Activated CD8-positive, alpha-beta T cell treated with anti-CD3 and anti-CD28 coated beads for 36 hours (primary cell): ENCODE measurements around the gene AHCYL2. TPM values are rescaled to one million over a fixed set of nuclear protein-coding genes. Genes with fewer than 3 reads are reported as not detected.
A peak's percentile ranks its signal among the peaks of the same experiment; 100 is the strongest.

Source experiments
- ATAC-seq: fragments of 200-7000 bp; cut with Tn5 transposase; one replicate; pipeline ENCODE4 v1.10.0; 2021; ENCODE audit warnings: mild to moderate bottlenecking, moderate library complexity
- CTCF ChIA-PET: fragments of 350-600 bp; sonication (Branson Sonifier 250); formaldehyde crosslinking; loops from one replicate; lab custom pipeline; 2021; ENCODE audit warnings: antibody characterized with exemption; lab: Charles Lee
- POLR2A ChIA-PET: fragments of 350-600 bp; sonication (Branson Sonifier 250); formaldehyde crosslinking; loops from one replicate; lab custom pipeline; 2021; ENCODE audit warnings: antibody characterized with exemption; lab: Charles Lee
- DNase-seq: peaks from one replicate; pipeline ENCODE4 v3.0.0-alpha.2; 2020
- H3K27ac Mint-ChIP-seq: one replicate; pipeline ENCODE4 v1.8.0; 2021; ENCODE audit warnings: mild to moderate bottlenecking, mixed read lengths
- H3K27me3 Mint-ChIP-seq: one replicate; pipeline ENCODE4 v1.8.0; 2021; ENCODE audit warnings: mixed read lengths
- H3K36me3 Mint-ChIP-seq: one replicate; pipeline ENCODE4 v1.8.0; 2021; ENCODE audit warnings: low read depth, mixed read lengths
- H3K4me1 Mint-ChIP-seq: one replicate; pipeline ENCODE4 v1.8.0; 2021; ENCODE audit warnings: low read depth, mixed read lengths
- H3K4me3 Mint-ChIP-seq: one replicate; pipeline ENCODE4 v1.8.0; 2021; ENCODE audit warnings: mild to moderate bottlenecking, moderate library complexity, mixed read lengths
- H3K9me3 Mint-ChIP-seq: one replicate; pipeline ENCODE4 v1.8.0; 2021; ENCODE audit warnings: mixed read lengths
- intact Hi-C: fragments of 100-400 bp; cut with micrococcal nuclease; formaldehyde crosslinking; loops from one replicate; pipeline ENCODE4 v1.10.0; 2022
- total RNA-seq, 2 experiments: library from RNA; stranded (reverse); gene quantifications; one replicate each; pipeline ENCODE4 v1.2.3, GENCODE V29; 2021
- TF ChIP-seq, protein P1 (sequence below): fragments of 200-600 bp; IDR thresholded peaks from one replicate; pipeline ENCODE4 v1.8.0; 2022; ENCODE audit warnings: antibody characterized with exemption, mild to moderate bottlenecking

Gene AHCYL2
- total RNA-seq, 2 experiments from 2014 or later = 8.1 to 9.6 TPM

DNA sequence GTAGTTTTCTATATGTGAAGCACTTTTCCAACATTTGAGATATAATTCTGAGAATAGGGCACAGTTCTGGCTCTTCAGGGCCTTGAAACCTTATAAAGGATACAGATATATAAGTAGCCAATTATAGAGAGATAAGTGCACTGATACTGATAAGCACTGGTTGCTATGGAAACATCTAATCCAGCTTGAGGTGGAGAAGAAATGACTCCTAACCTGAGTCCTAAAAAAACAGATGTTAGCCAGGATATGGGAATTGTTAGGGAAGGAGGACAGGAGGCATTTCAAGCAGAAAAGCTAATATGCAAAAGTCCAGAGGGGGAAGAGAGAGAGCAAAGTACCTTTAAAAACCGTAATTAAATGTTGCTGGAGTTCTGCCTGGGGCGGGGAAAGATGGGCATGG lies 240.2 kb downstream of the AHCYL2 start:
- DNase-seq = no peak
- ChIA-PET CTCF (interaction anchor here (1.0 to 2.3 kb wide), 7 partner anchors 63 to 254 kb away, joined by 3 to 7 read pairs (median 4); no protein-coding TSS in a partner anchor), POLR2A (interaction anchor here (0.6 kb wide), 1 partner anchor 1428 kb away, joined by 3 read pairs; no protein-coding TSS in a partner anchor)
- Mint-ChIP-seq H3K4me3 (no peak overlapping the region), H3K27ac (no peak overlapping the region), H3K9me3 (no peaks in the 10 kb centered on the region), H3K4me1 (no peaks in the 10 kb centered on the region), H3K36me3 (peaks cover 6% of the 10 kb centered on the region), H3K27me3 (no peaks in the 10 kb centered on the region)
- ATAC-seq = no peak
- intact Hi-C loops = no loop called here
- TF ChIP-seq, protein P1, sequence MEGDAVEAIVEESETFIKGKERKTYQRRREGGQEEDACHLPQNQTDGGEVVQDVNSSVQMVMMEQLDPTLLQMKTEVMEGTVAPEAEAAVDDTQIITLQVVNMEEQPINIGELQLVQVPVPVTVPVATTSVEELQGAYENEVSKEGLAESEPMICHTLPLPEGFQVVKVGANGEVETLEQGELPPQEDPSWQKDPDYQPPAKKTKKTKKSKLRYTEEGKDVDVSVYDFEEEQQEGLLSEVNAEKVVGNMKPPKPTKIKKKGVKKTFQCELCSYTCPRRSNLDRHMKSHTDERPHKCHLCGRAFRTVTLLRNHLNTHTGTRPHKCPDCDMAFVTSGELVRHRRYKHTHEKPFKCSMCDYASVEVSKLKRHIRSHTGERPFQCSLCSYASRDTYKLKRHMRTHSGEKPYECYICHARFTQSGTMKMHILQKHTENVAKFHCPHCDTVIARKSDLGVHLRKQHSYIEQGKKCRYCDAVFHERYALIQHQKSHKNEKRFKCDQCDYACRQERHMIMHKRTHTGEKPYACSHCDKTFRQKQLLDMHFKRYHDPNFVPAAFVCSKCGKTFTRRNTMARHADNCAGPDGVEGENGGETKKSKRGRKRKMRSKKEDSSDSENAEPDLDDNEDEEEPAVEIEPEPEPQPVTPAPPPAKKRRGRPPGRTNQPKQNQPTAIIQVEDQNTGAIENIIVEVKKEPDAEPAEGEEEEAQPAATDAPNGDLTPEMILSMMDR = no peak

DNA sequence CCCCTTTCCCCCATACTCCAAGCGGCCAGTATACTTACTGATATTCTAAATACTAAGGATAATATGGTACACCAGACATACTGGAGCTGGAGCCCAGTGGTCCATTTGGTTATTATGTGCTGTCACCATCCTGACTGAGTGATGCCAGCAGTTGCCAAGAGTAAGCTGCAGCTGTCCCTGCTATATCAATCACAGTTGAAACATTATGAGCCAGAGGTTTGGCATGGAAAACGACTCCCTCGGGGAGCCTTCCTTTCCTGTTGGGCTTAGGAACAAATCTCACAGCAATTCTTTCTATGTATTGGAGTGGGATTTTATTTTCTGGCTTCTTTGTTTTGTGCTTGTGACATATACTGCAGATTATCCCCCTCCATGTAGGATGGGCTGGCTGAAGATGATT lies 242.0 kb downstream of the AHCYL2 start:
- H3K27me3 Mint-ChIP-seq = no peaks in the 10 kb centered on the region
- H3K4me3 Mint-ChIP-seq = no peak overlapping the region
- H3K4me1 Mint-ChIP-seq = peaks cover 4% of the 10 kb centered on the region
- CTCF ChIA-PET = no interaction called here
- H3K27ac Mint-ChIP-seq = no peak overlapping the region
- TF ChIP-seq, protein P1 = no peak
- ATAC-seq = no peak
- intact Hi-C loops = no loop called here
- no peak for DNase-seq
- H3K9me3 Mint-ChIP-seq = no peaks in the 10 kb centered on the region
- H3K36me3 Mint-ChIP-seq = peaks cover 6% of the 10 kb centered on the region
- POLR2A ChIA-PET = no interaction called here

DNA sequence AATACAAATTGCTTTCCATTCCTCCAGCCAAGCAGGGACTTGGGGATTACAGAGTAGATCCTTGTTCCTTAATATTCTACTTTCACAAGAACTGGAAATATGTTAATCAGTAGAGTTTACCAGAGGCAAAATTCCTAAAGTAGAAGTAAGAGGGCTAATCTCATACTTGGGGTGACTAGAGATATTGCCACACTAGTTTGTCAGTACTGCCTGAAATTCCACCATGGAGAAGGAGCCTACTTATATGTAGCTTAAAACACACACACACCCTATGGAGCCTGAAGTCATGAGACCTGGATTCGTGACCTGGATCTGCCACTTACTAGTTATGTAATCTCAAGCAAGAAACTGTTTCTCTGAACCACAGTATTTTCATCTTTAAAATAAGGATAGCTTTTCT lies 243.3 kb downstream of the AHCYL2 start:
- peaks cover 6% of the 10 kb centered on the region for H3K36me3 Mint-ChIP-seq
- TF ChIP-seq, protein P1 = no peak
- H3K9me3 Mint-ChIP-seq = no peaks in the 10 kb centered on the region
- no peak overlapping the region for H3K27ac Mint-ChIP-seq
- peaks cover 4% of the 10 kb centered on the region for H3K4me1 Mint-ChIP-seq
- H3K4me3 Mint-ChIP-seq = no peak overlapping the region
- ATAC-seq (no peak), DNase-seq (no peak)
- CTCF ChIA-PET = interaction anchor here (0.7 to 7.8 kb wide), 5 partner anchors 66 to 250 kb away, joined by 3 to 141 read pairs (median 20); no protein-coding TSS in a partner anchor
- H3K27me3 Mint-ChIP-seq = no peaks in the 10 kb centered on the region
- POLR2A ChIA-PET = no interaction called here
- intact Hi-C loops = no loop called here

DNA sequence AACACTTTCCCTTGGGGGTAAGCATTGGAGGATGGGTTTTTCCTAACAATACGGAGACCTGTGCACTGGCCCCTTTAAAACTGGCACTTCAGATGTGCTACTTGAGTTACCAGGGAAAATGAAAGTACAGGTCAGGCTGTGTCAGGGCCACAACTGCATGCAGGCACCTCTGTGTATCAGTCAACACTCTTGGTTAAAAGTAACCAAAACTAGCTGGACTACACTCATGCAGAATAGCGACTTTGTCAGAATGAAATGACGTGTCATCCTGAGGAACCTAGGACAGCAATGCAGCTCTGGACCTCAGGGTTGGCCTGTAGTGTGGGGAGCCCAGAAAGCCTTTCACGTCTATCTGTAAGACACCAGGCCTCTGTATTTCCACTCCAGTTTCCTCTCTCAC lies 243.7 kb downstream of the AHCYL2 start:
- peaks cover 4% of the 10 kb centered on the region for H3K4me1 Mint-ChIP-seq
- POLR2A ChIA-PET = no interaction called here
- TF ChIP-seq, protein P1 = no peak
- CTCF ChIA-PET = interaction anchor here (0.7 to 7.8 kb wide), 5 partner anchors 67 to 251 kb away, joined by 3 to 141 read pairs (median 20); no protein-coding TSS in a partner anchor
- no peaks in the 10 kb centered on the region for H3K27me3 Mint-ChIP-seq
- DNase-seq (no peak), ATAC-seq (peak; percentile 46)
- H3K9me3 Mint-ChIP-seq = no peaks in the 10 kb centered on the region
- intact Hi-C loops = no loop called here
- no peak overlapping the region for H3K27ac Mint-ChIP-seq
- H3K36me3 Mint-ChIP-seq = peaks cover 6% of the 10 kb centered on the region
- H3K4me3 Mint-ChIP-seq = no peak overlapping the region

DNA sequence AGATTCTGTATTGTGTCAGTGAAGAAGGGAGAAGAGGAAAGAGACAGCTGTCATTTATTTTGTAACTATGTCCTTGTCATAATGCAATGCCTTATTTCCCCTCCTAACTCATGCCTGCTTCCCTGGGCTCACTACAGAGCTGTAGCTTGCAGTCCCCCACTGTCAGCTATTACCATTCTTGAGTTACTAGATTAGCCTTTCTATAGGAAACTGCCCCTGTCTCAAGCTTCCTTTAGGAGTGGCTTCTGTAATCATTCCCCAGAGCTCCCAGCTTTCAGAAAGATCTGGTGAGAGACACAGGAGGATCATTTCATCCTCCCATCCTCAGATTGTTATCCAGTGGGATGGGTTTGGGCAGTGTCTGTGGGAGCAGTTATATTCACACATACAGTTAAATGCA lies 245.1 kb downstream of the AHCYL2 start:
- Mint-ChIP-seq H3K36me3 (peaks cover 5% of the 10 kb centered on the region), H3K4me1 (peaks cover 4% of the 10 kb centered on the region), H3K27ac (no peak overlapping the region), H3K9me3 (no peaks in the 10 kb centered on the region), H3K4me3 (no peak overlapping the region), H3K27me3 (no peaks in the 10 kb centered on the region)
- ChIA-PET POLR2A (no interaction called here), CTCF (interaction anchor here (0.8 to 7.8 kb wide), 8 partner anchors 11 to 171 kb away, joined by 3 to 141 read pairs (median 18); partner anchors contain the start of gene STRIP2)
- TF ChIP-seq, protein P1 = no peak
- DNase-seq = no peak
- no peak for ATAC-seq
- intact Hi-C loops = loop anchor here (10.0 kb wide), 1 partner anchor 245 kb away; the partner anchor contains the start of gene AHCYL2
